ENCODE measurements around the gene COL23A1. TPM values are rescaled to one million over a fixed set of nuclear protein-coding genes. Genes with fewer than 3 reads are reported as not detected.
A peak's percentile ranks its signal among the peaks of the same experiment; 100 is the strongest.
"Not testable (repeated sequence)": the region's sequence is repeated elsewhere in the genome, so short reads cannot be mapped to it uniquely, and the experiment has no call there.

The COL23A1 gene
- total RNA-seq, 2 donors from 2014 or later: 5.5 to 6.0 TPM

DNA sequence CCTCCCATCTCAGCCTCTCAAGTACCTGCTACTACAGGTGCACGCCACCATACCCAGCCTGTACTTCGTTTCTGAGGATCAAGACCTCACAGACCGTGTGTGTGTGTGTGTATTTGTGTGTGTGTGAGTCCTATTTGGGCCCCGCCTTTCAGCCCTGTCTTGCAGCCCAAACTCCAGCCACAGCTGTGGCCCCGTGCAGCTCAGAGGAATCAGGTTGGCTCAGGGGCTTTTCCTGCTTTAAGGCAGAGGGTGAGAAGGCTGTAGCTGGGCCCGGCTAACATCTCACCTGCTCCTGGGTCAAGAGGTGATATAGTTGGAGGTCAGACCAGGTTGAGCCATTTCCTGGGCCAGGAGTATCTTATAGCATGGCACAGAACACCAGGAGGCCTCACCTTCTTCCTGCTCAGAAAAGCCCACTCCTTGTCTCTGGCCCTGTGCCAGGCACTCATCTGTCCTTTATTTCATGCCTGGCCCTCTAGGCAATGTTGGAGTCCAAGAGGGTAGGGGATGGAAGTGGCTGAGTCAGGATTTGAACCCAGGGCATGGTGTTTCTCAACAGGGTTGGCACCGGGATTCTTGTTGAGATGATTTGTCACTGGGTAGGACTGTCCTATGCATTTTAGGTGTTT, 356.0 kb downstream of the COL23A1 start:
- intact Hi-C loops (cut with DNase I): no loop called here
- no peak for DNase-seq

DNA sequence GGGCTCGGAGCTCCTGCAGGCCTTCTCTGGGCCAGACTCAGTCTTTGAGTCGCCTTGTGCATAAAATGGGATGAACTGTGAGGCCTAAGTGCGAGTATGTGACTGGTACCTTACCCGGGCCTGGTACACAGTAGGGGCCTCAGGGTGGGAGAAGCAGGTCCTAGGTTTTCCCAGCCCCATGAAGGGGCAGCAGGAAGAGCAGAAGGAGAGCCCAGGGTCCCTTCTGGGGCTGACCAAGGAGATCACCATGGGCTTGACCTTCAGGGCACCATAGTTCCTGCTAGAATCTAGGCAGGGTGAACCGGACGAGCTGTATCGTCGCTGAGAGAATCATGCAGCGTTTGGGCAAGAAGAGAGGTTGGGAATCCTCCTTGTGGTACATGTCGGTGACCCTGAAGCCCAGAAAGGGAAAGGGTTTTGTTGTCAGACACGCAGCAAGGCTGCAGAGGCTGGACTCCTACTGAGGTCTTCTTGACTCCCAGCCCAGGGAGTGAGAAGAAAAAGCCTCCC, 357.2 kb downstream of the COL23A1 start:
- DNase-seq: no peak
- ATAC-seq: no peak
- intact Hi-C loops (cut with DNase I): no loop called here

More for the DNA sequence above, 356.0 kb downstream of the COL23A1 start:
- ATAC-seq: no peak

DNA sequence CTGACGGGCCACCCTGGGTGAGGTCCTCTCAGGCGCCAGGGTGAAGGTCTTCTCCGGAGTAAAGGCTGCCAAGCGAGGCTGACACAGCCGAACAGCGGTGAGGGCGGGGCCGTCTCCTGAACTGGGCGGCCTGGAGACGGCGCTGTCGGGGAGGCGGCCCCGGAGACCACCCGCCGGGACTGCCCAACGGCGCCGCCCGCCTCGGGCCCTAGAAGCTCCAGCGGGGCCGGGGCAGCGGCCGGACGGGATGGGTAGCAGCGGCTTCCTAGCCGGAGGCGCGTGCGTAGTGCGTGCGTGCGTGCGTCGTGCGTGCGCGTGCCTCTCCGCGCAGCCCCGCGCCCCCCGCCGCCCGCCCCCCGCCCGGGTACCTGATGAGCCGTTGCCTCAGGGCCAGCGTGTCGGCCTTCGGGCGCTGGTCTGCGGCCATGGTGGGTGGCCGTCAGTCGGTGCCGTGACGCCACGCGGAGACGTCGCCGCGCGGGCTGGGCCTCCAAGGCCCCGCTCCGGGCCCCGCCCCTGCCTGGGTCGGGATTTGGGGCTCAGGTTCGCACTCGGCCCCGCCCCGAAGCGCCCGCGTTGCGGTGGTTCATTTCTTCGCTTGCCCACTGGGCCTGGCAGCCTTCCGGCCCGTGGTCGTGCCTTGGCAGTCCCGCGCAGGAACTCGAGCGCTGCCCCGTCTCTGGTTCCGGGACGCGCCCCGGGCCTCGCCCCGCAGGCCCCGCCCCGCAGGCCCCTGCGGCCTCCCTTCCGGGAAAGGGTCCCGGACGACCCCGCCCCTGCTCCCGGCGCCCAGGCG, 357.9 kb downstream of the COL23A1 start, which contains the start of gene PHYKPL:
Gene PHYKPL (minus strand): TSS at position 679 of the 796 bp plus-strand sequence. CDS start 252 bp downstream, at position 427.
- intact Hi-C loops (cut with DNase I): no loop called here
- DNase-seq (peak; percentile 87), ATAC-seq (peak; percentile 78 to 85)

DNA sequence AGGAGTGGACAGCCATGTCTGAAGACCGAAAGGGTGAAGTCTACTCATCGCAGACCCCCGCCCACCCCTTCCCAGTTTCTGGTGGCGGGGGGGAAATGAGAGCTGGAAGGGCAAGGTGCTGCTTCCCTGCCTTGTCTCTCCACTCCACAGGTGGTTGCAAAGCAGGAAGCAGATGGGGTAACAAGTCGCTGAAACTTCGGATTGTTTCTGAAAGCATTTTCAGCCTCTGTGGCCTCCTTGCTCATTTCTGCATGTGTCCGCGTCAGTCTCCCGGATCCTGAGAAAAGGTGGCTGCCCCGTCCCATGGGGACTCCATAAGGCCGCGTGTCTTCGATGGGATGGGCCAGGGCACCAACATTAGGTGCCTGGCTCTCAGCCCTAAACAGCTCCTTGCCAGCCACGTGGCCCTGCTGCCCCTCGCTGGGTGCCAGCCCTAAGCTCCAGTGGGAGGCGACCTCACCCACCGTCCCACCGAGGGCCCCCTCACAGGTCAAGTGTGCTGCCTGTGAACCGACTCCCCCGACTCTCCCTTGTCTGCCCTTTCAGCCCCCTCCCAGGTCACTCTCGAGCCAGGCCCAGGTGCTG, 358.6 kb downstream of the COL23A1 start:
- intact Hi-C loops (cut with DNase I): no loop called here

DNA sequence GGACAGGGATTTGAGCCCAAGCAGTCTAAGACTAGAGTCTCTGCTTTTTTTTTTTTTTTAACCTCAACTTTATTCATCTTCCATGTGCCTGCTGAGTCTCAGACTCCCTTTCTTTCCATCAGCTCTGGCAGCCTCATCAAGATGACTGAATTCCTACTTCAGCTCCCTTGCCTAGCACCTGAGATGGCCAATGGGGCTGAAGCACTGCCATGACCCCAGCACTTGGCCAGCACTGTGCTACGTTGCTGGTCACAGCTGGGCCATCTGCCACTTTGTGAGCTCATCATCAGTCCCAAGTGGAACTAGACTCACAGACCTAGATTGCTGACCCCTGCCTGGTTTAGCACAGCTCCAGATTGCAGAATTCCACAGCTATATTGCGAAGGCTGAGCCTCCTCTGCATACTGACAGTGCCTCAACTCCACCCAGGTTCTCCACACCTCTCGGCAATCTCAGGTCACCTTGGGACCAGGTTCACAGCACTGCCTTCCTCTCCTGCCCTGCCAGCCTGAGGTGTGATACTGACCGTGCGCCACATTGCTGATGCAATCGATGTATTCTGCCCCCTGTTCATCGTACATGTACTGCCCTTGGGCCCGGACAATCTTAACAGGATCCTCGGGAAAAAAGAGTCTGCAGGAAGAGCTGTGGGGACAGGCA, 359.2 kb downstream of the COL23A1 start:
- DNase-seq: peak; percentile 73
- intact Hi-C loops (cut with DNase I): no loop called here
- ATAC-seq: peak in 1 of 2 donors; percentile 25

More for the DNA sequence above, 358.6 kb downstream of the COL23A1 start:
- no peak for DNase-seq
- peak in 1 of 2 donors; percentile 4 for ATAC-seq

DNA sequence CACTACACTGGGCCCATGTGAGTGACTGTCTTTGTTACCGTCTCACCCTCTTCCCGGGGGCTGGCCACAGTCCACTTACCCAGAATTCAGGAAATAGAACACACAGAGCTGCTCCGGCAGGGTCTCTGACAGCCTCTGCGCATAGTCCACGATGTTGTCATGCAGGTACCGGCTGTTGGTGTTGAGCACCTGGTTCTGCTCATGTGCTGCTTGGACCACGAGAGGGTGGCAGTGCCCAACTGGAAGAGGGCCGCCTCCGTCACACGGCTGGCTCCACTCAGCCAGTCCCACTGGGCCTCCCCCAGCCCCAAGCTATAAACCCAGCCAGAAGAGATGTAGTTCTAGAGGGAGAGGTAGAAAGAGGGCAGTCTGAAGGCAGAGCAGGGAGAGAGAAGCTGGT, 360.3 kb downstream of the COL23A1 start:
- intact Hi-C loops (cut with DNase I): no loop called here
- no peak for DNase-seq
- no peak for ATAC-seq

DNA sequence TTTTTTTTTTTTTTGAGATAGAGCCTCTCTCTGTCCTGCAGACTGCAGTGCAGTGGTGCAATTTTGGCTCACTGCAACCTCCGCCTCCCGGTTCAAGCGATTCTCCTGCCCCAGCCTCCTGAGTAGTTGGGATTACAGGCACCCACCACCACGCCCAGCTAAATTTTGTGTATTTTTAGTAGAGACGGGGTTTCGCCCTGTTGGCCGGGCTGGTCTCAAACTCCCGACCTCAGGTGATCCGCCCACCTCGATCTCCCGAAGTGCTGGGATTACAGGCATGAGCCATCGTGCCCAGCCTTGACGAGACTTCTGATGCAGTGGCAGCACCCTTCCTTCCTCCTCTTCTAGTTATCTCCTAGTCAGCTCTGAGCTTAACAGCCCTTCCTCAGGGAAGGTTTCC, 361.1 kb downstream of the COL23A1 start:
- DNase-seq; ATAC-seq; intact Hi-C loops (cut with DNase I): not testable (repeated sequence)

DNA sequence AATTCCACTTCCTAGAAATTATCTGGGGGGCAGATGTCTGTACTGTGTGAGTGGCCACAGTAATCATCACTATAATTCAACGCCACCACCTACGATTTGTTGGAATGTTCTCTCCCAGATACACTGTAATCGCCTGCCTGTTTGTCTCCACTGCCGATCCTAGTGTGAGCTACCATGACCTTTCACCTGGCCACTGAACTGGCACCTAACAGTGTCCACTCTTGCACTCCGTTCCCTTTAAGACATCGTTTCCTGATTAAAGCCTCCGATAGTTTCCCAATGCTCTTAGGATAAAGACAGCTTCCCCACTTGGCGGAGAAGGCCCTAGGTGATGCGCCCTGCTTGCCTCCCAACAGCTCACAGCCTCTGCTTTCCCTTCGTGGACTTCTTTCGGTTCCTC, 361.6 kb downstream of the COL23A1 start:
- DNase-seq (no peak), ATAC-seq (no peak)
- intact Hi-C loops (cut with DNase I): no loop called here

DNA sequence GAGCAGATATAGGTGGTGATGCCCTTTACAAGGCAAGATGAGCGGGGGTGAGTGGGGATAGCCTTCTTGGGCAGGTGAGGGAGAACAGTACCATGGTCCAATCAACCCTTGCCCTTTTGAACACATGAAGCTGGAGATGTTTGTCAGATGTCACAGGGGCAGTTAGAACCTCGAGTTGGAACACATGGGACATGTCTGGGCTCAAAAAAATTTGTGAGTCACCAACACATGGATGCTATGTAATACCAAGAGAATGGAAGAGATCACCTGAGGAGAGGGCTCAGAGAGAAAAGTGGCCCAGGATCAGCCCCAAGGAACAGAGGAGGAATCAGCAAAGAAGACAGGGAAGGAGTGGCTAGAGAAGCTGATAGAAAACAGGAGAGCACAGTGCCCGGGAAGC, 362.3 kb downstream of the COL23A1 start:
- intact Hi-C loops (cut with DNase I): no loop called here
- no peak for DNase-seq
- ATAC-seq: no peak

DNA sequence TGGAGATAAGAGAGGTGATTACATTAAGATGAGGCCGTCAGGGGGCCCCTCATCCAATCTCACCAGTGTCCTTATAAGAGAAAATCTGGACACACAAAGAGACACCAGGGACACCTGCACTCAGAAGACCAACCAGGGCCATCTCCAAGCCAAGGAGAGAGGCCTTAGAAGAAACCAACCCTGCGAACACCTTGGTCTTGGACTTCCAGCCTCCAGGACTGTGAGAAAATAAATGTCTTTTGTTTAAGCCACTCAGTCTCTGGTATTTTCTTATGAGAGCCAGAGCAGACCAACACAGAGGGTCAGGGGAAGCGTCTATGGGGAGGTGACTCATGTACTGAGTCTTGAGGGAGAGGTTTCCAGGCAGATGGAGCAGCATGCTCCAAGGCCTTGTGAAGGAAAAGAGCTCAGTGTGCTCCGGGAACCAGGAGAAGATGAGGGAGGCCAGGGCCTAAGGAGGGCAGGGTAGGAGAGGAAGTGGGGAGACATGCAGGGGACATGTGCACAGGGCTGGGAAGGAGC, 363.0 kb downstream of the COL23A1 start:
- no peak for DNase-seq

DNA sequence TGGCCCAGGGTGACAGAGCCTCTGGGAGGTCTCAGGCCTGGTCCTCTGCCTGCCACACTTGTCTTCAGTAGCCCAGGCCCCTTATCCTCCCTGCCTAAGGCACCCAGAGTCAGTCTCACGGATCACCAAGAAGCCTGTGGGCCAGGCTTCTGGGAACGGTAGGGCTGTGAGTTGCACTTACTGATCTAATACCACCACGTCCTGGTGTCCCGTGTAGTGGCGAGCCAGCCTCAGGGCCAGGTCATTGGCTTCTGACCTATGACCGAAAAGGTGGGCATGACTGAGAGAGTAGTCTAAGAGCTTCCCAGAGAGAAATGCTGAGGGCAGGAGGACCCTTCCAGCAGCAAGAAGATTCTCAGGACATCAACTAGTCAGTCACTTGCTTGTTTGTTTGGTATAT, 365.0 kb downstream of the COL23A1 start:
- no peak for DNase-seq
- ATAC-seq: no peak
- intact Hi-C loops (cut with DNase I): no loop called here

More for the DNA sequence above, 363.0 kb downstream of the COL23A1 start:
- intact Hi-C loops (cut with DNase I): no loop called here
- ATAC-seq: no peak

DNA sequence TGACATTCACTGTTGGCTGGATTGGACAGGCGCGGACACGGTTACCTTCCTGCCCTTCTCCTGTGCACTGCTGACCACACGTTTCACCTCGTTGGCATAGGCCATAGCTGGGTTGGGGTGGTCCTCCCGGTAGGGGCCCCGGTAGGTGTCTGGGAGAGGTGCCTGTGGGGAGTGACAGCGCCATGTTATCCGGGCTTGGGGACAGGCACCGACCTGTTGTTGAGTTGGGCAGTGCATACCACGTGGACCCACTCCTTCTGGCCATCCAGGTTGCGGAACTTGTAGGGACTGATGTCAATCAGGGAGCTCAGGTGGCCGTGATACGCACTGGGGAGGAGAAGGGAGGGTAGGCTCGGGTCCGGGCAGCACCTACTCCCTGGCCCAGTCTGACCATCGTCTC, 365.8 kb downstream of the COL23A1 start:
- DNase-seq (no peak), ATAC-seq (peak in 1 of 2 donors; percentile 12)
- intact Hi-C loops (cut with DNase I): no loop called here

DNA sequence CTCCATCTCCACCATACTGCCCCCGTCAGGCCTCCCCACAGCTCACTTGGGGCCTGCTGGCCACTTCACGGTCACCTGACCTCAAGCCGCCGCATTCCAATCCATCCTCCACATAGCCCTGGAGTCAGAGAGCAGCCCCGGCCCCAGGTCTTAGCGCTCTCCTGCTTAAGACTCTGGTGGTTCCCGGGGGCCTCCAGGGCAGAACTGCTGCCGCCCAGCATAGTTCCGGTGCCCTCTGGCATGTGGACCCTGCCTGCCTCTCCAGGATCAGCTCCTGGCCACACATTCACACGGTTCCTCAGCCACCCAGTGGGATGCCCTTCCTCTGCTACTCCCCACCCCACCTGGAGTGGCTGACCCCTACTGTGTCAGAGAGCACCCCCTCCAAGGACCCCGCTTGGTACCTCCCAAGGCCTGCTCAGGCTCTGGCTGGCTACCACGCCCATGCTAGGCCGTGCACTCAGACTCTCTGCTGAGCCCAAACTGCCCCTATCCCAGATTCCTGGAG, 366.3 kb downstream of the COL23A1 start:
- no peak for DNase-seq
- intact Hi-C loops (cut with DNase I): no loop called here
- ATAC-seq: peak in 1 of 2 donors; percentile 12

DNA sequence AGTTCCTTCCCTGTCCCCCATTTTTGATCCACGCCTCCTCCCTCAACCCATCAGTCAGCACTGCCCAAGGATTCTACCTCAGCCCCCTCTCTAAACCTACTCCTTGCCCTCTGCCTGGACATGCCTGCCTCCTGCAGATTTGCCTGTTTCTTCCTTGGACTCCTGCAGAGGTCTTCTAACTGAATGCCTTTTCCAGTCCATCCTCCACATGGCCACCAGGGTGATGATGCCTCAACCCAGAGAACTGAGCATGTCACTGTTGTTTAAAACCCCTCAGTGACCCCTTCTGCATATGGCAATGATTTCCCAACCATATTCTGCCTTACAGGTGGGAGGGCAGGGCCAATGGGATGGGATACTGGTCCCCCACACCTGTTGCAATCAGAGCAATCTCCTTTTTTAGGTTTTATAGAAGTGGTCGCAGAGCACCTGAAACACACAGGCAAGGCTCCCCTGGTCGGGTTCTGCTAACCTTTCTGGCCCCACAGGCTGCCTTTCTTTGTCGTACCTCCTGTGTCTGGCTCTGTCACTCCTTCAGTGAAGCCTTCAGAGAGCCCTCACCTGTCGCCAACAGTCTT, 366.9 kb downstream of the COL23A1 start:
- intact Hi-C loops (cut with DNase I): no loop called here
- DNase-seq: no peak
- ATAC-seq: no peak

DNA sequence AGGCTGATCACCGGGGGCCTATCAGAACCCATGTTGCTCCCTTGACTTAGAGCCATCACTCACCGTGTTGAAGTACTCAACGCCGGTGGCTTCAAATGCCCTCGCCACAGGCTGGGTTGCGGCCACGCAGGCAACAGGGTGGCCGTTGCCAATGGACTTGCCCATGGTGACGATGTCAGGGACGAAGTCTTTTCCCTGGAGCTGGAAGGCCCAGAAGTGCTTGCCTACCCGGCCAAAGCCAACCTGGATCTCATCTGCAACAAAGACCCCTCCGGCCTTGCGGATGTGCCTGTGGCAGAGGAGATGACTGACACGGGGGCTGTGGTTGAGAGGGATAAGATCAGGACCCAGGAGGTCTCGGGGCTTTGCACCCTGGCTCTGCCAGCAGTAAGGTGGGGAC, 367.9 kb downstream of the COL23A1 start:
- intact Hi-C loops (cut with DNase I): no loop called here
- ATAC-seq (no peak), DNase-seq (no peak)

DNA sequence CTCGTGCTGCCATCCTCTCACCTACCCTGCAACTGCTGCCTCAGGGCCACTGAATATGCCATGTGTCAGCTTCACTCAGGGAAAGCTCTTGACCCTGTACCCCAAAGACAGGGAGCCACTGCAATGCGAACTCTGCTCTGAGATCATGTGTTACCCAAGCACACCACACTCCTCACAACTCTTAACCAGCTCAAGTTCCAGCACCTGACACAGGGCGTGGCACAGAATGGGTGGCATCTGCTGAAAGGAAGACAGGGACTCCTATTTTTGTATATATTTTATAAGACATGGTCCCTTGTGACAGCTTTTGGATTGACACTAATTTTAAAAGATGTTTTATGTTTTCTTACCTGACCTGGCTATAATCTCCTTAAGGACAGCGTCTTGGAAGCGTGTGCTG, 368.3 kb downstream of the COL23A1 start:
- no peak for DNase-seq
- intact Hi-C loops (cut with DNase I): no loop called here
- no peak for ATAC-seq

DNA sequence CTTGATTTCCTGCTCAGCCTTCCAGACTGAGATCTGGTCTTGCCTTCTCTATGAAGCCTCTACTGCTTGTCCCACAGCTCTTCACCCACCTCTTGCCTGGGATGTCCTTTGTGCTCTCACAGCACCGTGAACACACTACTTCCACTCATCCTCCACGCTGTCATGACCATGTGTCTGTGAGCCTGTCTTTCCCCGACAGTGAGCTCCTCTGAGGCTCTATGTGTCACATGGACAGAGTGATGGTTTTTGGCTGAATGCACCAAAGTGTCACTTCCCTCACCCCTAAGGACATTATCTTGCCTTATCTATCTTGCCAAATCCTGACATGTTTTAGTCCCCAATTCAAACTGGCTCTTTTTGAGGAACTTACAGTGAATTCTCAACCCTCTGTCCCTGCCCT, 368.9 kb downstream of the COL23A1 start:
- intact Hi-C loops (cut with DNase I): no loop called here
- ATAC-seq: no peak
- DNase-seq: no peak

DNA sequence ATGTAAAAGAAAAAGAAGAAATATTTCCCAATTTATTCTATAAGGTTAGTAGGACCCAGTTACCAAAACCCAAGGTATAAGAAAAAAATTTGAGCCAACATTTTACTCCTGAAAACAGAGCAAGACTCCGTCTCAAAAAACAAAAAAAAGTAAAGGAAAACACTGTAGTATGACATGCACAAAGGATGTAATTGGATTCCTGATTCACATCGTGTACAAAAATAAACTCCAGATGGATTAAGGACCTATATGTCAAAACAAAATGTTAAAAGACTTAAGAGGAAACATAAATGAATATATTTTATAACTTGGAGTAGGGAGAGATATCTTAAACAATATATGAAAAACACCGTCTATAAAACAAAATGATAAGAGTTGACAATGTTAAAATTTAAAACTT, 371.4 kb downstream of the COL23A1 start:
- intact Hi-C loops (cut with DNase I): no loop called here
- DNase-seq (no peak), ATAC-seq (no peak)
